PC-3 (cell line): Measurements from ENCODE around the gene CA10. TPM values are rescaled to one million over a fixed set of nuclear protein-coding genes. Genes with fewer than 3 reads are reported as not detected.

ENCODE experiments used
- ATAC-seq: fragments of 200-7000 bp; cut with Tn5 transposase; 2 replicates; pipeline ENCODE4 v1.9.1; 2020; ENCODE audit warnings: mild to moderate bottlenecking, moderate library complexity
- BruUV-seq: library from RNA; stranded (reverse); fragments of 400-500 nt; replicated peaks from 2 replicates; lab custom pipeline; 2021; lab: Mats Ljungman, UMichigan
- CTCF ChIA-PET: fragments of 300-600 bp; sonication (Branson Sonifier 250); formaldehyde crosslinking; loops from one replicate; lab custom pipeline; 2022; ENCODE audit warnings: antibody characterized with exemption; lab: Charles Lee
- POLR2A ChIA-PET: fragments of 300-600 bp; sonication (Branson Sonifier 250); formaldehyde crosslinking; loops from one replicate; lab custom pipeline; 2022; ENCODE audit warnings: antibody characterized with exemption; ENCODE audit not compliant: unreplicated experiment; lab: Charles Lee
- DNase-seq: peaks from one replicate; pipeline ENCODE4 v3.0.0-alpha.2; 2015
- H2AFZ ChIP-seq: fragments of 300-600 bp; sonication (generic); 2 replicates; pipeline ENCODE4 v1.6.0; 2016; ENCODE audit warnings: antibody characterized with exemption, low read length
- H3F3A ChIP-seq: fragments of 300-600 bp; sonication (generic); one replicate; pipeline ENCODE4 v1.6.0; 2017; ENCODE audit warnings: antibody characterized with exemption, low read length, control low read depth, mild to moderate bottlenecking; ENCODE audit not compliant: unreplicated experiment
- H3K27ac ChIP-seq: fragments of 300-600 bp; sonication (generic); 2 replicates; pipeline ENCODE4 v1.5.1; 2016; ENCODE audit warnings: mild to moderate bottlenecking, low read length
- H3K27me3 ChIP-seq: fragments of 300-600 bp; sonication (generic); 2 replicates; pipeline ENCODE4 v1.6.1; 2016; ENCODE audit warnings: low read length, mixed read lengths
- H3K36me3 ChIP-seq: fragments of 300-600 bp; sonication (generic); 2 replicates; pipeline ENCODE4 v1.6.1; 2016; ENCODE audit warnings: low read depth, mixed run types, low read length, mixed read lengths
- H3K4me1 ChIP-seq: fragments of 300-600 bp; sonication (generic); 2 replicates; pipeline ENCODE4 v1.5.1; 2016; ENCODE audit warnings: low read length; ENCODE audit not compliant: insufficient read depth
- H3K4me2 ChIP-seq: fragments of 300-600 bp; sonication (generic); 2 replicates; pipeline ENCODE4 v1.6.0; 2016; ENCODE audit warnings: low read length
- H3K4me3 ChIP-seq: fragments of 300-600 bp; sonication (generic); 2 replicates; pipeline ENCODE4 v1.5.1; 2016; ENCODE audit warnings: mild to moderate bottlenecking, low read length, mixed read lengths
- H3K79me2 ChIP-seq: fragments of 300-600 bp; sonication (generic); 2 replicates; pipeline ENCODE4 v1.6.1; 2017; ENCODE audit warnings: low read length, mixed read lengths
- H3K9ac ChIP-seq: fragments of 300-600 bp; sonication (generic); 2 replicates; pipeline ENCODE4 v1.6.0; 2016; ENCODE audit warnings: mild to moderate bottlenecking, low read length
- H3K9me2 ChIP-seq: fragments of 300-600 bp; sonication (generic); replicated peaks from 2 replicates; pipeline ENCODE4 v1.6.1; 2016; ENCODE audit warnings: mixed run types, low read length, mixed read lengths
- H3K9me3 ChIP-seq: fragments of 300-600 bp; sonication (generic); 2 replicates; pipeline ENCODE4 v1.6.1; 2016; ENCODE audit warnings: low read length, mixed read lengths
- H4K20me1 ChIP-seq: fragments of 300-600 bp; sonication (generic); 2 replicates; pipeline ENCODE4 v1.6.1; 2016; ENCODE audit warnings: low read length, mixed read lengths
- EZH2 ChIP-seq: fragments of 300-600 bp; sonication (generic); IDR thresholded peaks from one replicate; pipeline ENCODE4 v1.6.1; 2017; ENCODE audit warnings: antibody characterized with exemption, mild to moderate bottlenecking, low read length; ENCODE audit not compliant: unreplicated experiment
- EZH2phosphoT487 ChIP-seq: fragments of 300-600 bp; sonication (generic); IDR thresholded peaks from 2 replicates; pipeline ENCODE4 v1.6.1; 2018; ENCODE audit warnings: mild to moderate bottlenecking, antibody characterized with exemption, low read length, borderline replicate concordance
- intact Hi-C: fragments of 100-400 bp; cut with micrococcal nuclease; formaldehyde crosslinking; loops from 2 replicates; pipeline ENCODE4 v1.9.0; 2023
- total RNA-seq: library from RNA; depleted of rRNA; stranded (reverse); fragments of >200 nt; gene quantifications from 2 replicates; pipeline ENCODE4 v1.2.3, GENCODE V29; 2014
- TF ChIP-seq, protein P1 (sequence below): fragments of 300-600 bp; sonication (generic); conservative IDR thresholded peaks from 2 replicates; pipeline ENCODE4 v1.5.1; 2017; ENCODE audit warnings: antibody characterized with exemption, low read depth, mild to moderate bottlenecking, low read length

The CA10 gene
- total RNA-seq, 1 experiment from 2014 or later, result not detected

- ChIA-PET CTCF (no interaction called here), POLR2A (no interaction called here)
- Histone ChIP-seq H3K9ac (no peak overlapping the region), H3K4me2 (no peak overlapping the region), H3K9me3 (peaks cover 38% of the 10 kb centered on the region; the same call in 1 of the 2 replicates), H3F3A (no peaks in the 10 kb centered on the region), H3K27ac (no peak overlapping the region), H3K9me2 (no peaks in the 10 kb centered on the region), H3K79me2 (no peaks in the 10 kb centered on the region), H3K4me1 (no peaks in the 10 kb centered on the region), H3K27me3 (no peaks in the 10 kb centered on the region), H3K4me3 (no peak overlapping the region), H2AFZ (no peak overlapping the region), H3K36me3 (no peaks in the 10 kb centered on the region), H4K20me1 (no peaks in the 10 kb centered on the region)
- no peak for DNase-seq
- TF ChIP-seq EZH2phosphoT487 (no peak), EZH2 (no peak)
- TF ChIP-seq, protein P1, sequence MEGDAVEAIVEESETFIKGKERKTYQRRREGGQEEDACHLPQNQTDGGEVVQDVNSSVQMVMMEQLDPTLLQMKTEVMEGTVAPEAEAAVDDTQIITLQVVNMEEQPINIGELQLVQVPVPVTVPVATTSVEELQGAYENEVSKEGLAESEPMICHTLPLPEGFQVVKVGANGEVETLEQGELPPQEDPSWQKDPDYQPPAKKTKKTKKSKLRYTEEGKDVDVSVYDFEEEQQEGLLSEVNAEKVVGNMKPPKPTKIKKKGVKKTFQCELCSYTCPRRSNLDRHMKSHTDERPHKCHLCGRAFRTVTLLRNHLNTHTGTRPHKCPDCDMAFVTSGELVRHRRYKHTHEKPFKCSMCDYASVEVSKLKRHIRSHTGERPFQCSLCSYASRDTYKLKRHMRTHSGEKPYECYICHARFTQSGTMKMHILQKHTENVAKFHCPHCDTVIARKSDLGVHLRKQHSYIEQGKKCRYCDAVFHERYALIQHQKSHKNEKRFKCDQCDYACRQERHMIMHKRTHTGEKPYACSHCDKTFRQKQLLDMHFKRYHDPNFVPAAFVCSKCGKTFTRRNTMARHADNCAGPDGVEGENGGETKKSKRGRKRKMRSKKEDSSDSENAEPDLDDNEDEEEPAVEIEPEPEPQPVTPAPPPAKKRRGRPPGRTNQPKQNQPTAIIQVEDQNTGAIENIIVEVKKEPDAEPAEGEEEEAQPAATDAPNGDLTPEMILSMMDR, result no peak
- intact Hi-C loops, result no loop called here
- BruUV-seq, result no TSS peak
- ATAC-seq, result no peak
Observed at GRCh38 chr17:51961689-51962088, 196.8 kb downstream of the CA10 start.

GRCh38 chr17:51957786-51958185, 200.7 kb downstream of the CA10 start:
- Histone ChIP-seq H3K4me2 (no peak overlapping the region), H3K27ac (no peak overlapping the region), H3K4me1 (no peaks in the 10 kb centered on the region), H3K79me2 (no peaks in the 10 kb centered on the region), H3K9ac (no peak overlapping the region), H3F3A (no peaks in the 10 kb centered on the region), H2AFZ (no peak overlapping the region), H3K4me3 (no peak overlapping the region), H3K9me2 (no peaks in the 10 kb centered on the region), H4K20me1 (no peaks in the 10 kb centered on the region), H3K9me3 (peaks cover 18% of the 10 kb centered on the region; the same call in 1 of the 2 replicates), H3K27me3 (no peaks in the 10 kb centered on the region), H3K36me3 (no peaks in the 10 kb centered on the region)
- no peak for TF ChIP-seq EZH2
- no peak for TF ChIP-seq EZH2phosphoT487
- TF ChIP-seq, protein P1, result no peak
- ChIA-PET CTCF (no interaction called here), POLR2A (no interaction called here)
- DNase-seq (no peak), ATAC-seq (no peak)
- BruUV-seq, result no TSS peak
- intact Hi-C loops, result no loop called here

- no peak overlapping the region for H3K9ac ChIP-seq
- ChIA-PET POLR2A (no interaction called here), CTCF (no interaction called here)
- no peak overlapping the region for H3K4me2 ChIP-seq
- H3K9me3 ChIP-seq, result peaks cover 6% of the 10 kb centered on the region; the same call in 1 of the 2 replicates
- H3K36me3 ChIP-seq, result no peaks in the 10 kb centered on the region
- no peak overlapping the region for H3K4me3 ChIP-seq
- ATAC-seq (no peak), DNase-seq (no peak)
- TF ChIP-seq EZH2phosphoT487 (no peak), EZH2 (no peak)
- H3K27me3 ChIP-seq, result no peaks in the 10 kb centered on the region
- H3F3A ChIP-seq, result no peaks in the 10 kb centered on the region
- intact Hi-C loops, result no loop called here
- no peaks in the 10 kb centered on the region for H3K4me1 ChIP-seq
- H3K79me2 ChIP-seq, result no peaks in the 10 kb centered on the region
- no peak overlapping the region for H3K27ac ChIP-seq
- no peak overlapping the region for H2AFZ ChIP-seq
- H3K9me2 ChIP-seq, result no peaks in the 10 kb centered on the region
- no TSS peak for BruUV-seq
- H4K20me1 ChIP-seq, result no peaks in the 10 kb centered on the region
Observed at GRCh38 chr17:51955245-51955644, 203.3 kb downstream of the CA10 start.
